ENCODE results near the gene ANKRD52. TPM values are rescaled to one million over a fixed set of nuclear protein-coding genes. Genes with fewer than 3 reads are reported as not detected.
"Not testable (repeated sequence)": the region's sequence is repeated elsewhere in the genome, so short reads cannot be mapped to it uniquely, and the experiment has no call there.

Gene ANKRD52
- total and polyA plus RNA-seq, 2 donors (not counting 3 experiments of a cell fraction or from before 2014, with no cell fraction given) = 30.8 to 62.0 TPM

- no TSS peak for BruUV-seq (replicated peaks)
- peaks cover 4% of the 10 kb centered on the region for H3K4me1 ChIP-seq (ENCODE audit: control insufficient read depth, extremely low read depth, insufficient read depth, low read length)
- H3K4me2 ChIP-seq (ENCODE audit: insufficient read depth, low read length) = peak within 1 kb of the TSS; percentile 80
- dilution Hi-C loops (cut with MboI; ENCODE audit: extremely low pct_ligation_motif_present, low sequenced_read_pairs) (no loop called here), intact Hi-C loops (cut with micrococcal nuclease) (loop anchor here (1.0 to 5.0 kb wide), 5 partner anchors 9 to 195 kb away; partner anchors contain the start of genes ANKRD52, CS and NABP2)
- peak within 1 kb of the TSS; percentile 79 for H2AFZ ChIP-seq (ENCODE audit: low read depth, low read length)
- H3K27ac ChIP-seq (ENCODE audit: insufficient read depth, low read depth, low read length) = peak within 1 kb of the TSS; percentile 61
- peak; percentile 86 for DNase-seq (ENCODE audit: low read depth, low spot score)
- TF ChIP-seq POLR2AphosphoS5 (IDR thresholded peaks at IDR 0.05; ENCODE audit: insufficient read depth, low read depth, low read length) = peak; percentile 90
- peak; percentile 24 to 60 for TF ChIP-seq CTCF (IDR thresholded peaks at IDR 0.05; ENCODE audit: extremely low read depth in 1 of 2, insufficient read depth in 1 of 2, low read depth in 1 of 2, low read length in 2 of 2)
- no peak for TF ChIP-seq MAX (IDR thresholded peaks at IDR 0.05; ENCODE audit: insufficient read depth, insufficient read length)
- TF ChIP-seq GATA2 (IDR thresholded peaks at IDR 0.05; ENCODE audit: insufficient read depth, insufficient read length, low read depth, low read length) = no peak
- no peak for TF ChIP-seq MYC (IDR thresholded peaks at IDR 0.05; ENCODE audit: low read depth, low read length)
- TF ChIP-seq FOS (IDR thresholded peaks at IDR 0.05; ENCODE audit: borderline replicate concordance, insufficient read depth, low read length) = no peak
- TF ChIP-seq EZH2 (IDR thresholded peaks at IDR 0.05; ENCODE audit: borderline replicate concordance, low read depth, low read length, severe bottlenecking) = no peak
- TF ChIP-seq JUN (IDR thresholded peaks at IDR 0.05; ENCODE audit: borderline replicate concordance, insufficient read depth, insufficient read length, low read depth) = no peak
- peak; percentile 90 for TF ChIP-seq POLR2A (IDR thresholded peaks at IDR 0.05; ENCODE audit: low read depth, low read length)
- peak within 1 kb of the TSS; percentile 69 for H3K9ac ChIP-seq (replicated peaks; ENCODE audit: extremely low read depth, insufficient read depth, low read length)
- no peaks in the 10 kb centered on the region for H4K20me1 ChIP-seq (replicated peaks; ENCODE audit: control insufficient read depth, extremely low read depth, insufficient read depth, low read length)
- POLR2A ChIA-PET = interaction anchor here (0.8 to 1.6 kb wide), 2 partner anchors 10 to 13 kb away, joined by 3 to 5 read pairs; no protein-coding TSS in a partner anchor
- H3K79me2 ChIP-seq (ENCODE audit: control insufficient read depth, insufficient read depth, low read length) = no peaks in the 10 kb centered on the region
- H3K27me3 ChIP-seq (ENCODE audit: control insufficient read depth in 2 of 2, insufficient read depth in 2 of 2, low read length in 2 of 2) = no peaks in the 10 kb centered on the region
- peak within 1 kb of the TSS; percentile 25 to 50 (median 43) for H3K4me3 ChIP-seq (replicated peaks in 1 of 3; ENCODE audit: insufficient read depth in 1 of 3, low read depth in 1 of 3, low read length in 3 of 3)
- no peaks in the 10 kb centered on the region for H3K9me1 ChIP-seq (replicated peaks; ENCODE audit: control insufficient read depth, extremely low read depth, insufficient read depth, low read length)
- H3K36me3 ChIP-seq (ENCODE audit: control insufficient read depth in 2 of 2, extremely low read depth in 1 of 2, insufficient read depth in 2 of 2, low read length in 2 of 2) = peaks cover 0 to 4% of the 10 kb centered on the region in 2 experiments
- FAIRE-seq = peak; percentile 86
- H3K9me3 ChIP-seq (replicated peaks; ENCODE audit: control insufficient read depth, insufficient read depth, low read length) = no peaks in the 10 kb centered on the region
- CTCF ChIA-PET = interaction anchor here (0.7 to 3.5 kb wide), 4 partner anchors 9 to 197 kb away, joined by 3 to 27 read pairs (median 8); partner anchors contain the start of genes ANKRD52 and SMARCC2
Observed at GRCh38 chr12:56266693-56267442, 8.7 kb upstream of the ANKRD52 start, which contains the start of gene COQ10A. Gene COQ10A, plus strand, starts transcription at chr12:56266942. Its CDS starts 177 bp downstream, at chr12:56267119.

- H3K9me1 ChIP-seq (replicated peaks; ENCODE audit: control insufficient read depth, extremely low read depth, insufficient read depth, low read length); FAIRE-seq; H3K79me2 ChIP-seq (ENCODE audit: control insufficient read depth, insufficient read depth, low read length); H3K36me3 ChIP-seq (ENCODE audit: control insufficient read depth in 2 of 2, extremely low read depth in 1 of 2, insufficient read depth in 2 of 2, low read length in 2 of 2); H3K4me1 ChIP-seq (ENCODE audit: control insufficient read depth, extremely low read depth, insufficient read depth, low read length); BruUV-seq (replicated peaks); H4K20me1 ChIP-seq (replicated peaks; ENCODE audit: control insufficient read depth, extremely low read depth, insufficient read depth, low read length); dilution Hi-C loops (cut with MboI; ENCODE audit: extremely low pct_ligation_motif_present, low sequenced_read_pairs); DNase-seq (ENCODE audit: low read depth, low spot score); H3K9me3 ChIP-seq (replicated peaks; ENCODE audit: control insufficient read depth, insufficient read depth, low read length); H3K27me3 ChIP-seq (ENCODE audit: control insufficient read depth in 2 of 2, insufficient read depth in 2 of 2, low read length in 2 of 2): not testable (repeated sequence)
- Histone ChIP-seq H3K4me2 (ENCODE audit: insufficient read depth, low read length) (peak overlapping the region; percentile 80), H2AFZ (ENCODE audit: low read depth, low read length) (peak overlapping the region; percentile 40), H3K9ac (replicated peaks; ENCODE audit: extremely low read depth, insufficient read depth, low read length) (peak overlapping the region; percentile 69), H3K4me3 (replicated peaks in 1 of 3; ENCODE audit: insufficient read depth in 1 of 3, low read depth in 1 of 3, low read length in 3 of 3) (peak overlapping the region; percentile 25 to 50 (median 43)), H3K27ac (ENCODE audit: insufficient read depth, low read depth, low read length) (peak overlapping the region; percentile 61)
- intact Hi-C loops (cut with micrococcal nuclease) = loop anchor here (1.0 to 5.0 kb wide), 3 partner anchors 8 to 196 kb away; partner anchors contain the start of genes ANKRD52 and NABP2
- ChIA-PET POLR2A (interaction anchor here (1.6 kb wide), 1 partner anchor 13 kb away, joined by 5 read pairs; no protein-coding TSS in a partner anchor), CTCF (interaction anchor here (0.7 to 3.5 kb wide), 4 partner anchors 9 to 198 kb away, joined by 3 to 27 read pairs (median 8); partner anchors contain the start of genes ANKRD52 and SMARCC2)
Observed at GRCh38 chr12:56266068-56266692, 8.0 kb upstream of the ANKRD52 start.
